ENCODE measurements around the gene NDUFS5. TPM values are rescaled to one million over a fixed set of nuclear protein-coding genes. Genes with fewer than 3 reads are reported as not detected.
A peak's percentile ranks its signal among the peaks of the same experiment; 100 is the strongest.

NDUFS5 gene
- total RNA-seq, 6 experiments from 2014 or later, result 181 to 275 (median 249) TPM

DNA sequence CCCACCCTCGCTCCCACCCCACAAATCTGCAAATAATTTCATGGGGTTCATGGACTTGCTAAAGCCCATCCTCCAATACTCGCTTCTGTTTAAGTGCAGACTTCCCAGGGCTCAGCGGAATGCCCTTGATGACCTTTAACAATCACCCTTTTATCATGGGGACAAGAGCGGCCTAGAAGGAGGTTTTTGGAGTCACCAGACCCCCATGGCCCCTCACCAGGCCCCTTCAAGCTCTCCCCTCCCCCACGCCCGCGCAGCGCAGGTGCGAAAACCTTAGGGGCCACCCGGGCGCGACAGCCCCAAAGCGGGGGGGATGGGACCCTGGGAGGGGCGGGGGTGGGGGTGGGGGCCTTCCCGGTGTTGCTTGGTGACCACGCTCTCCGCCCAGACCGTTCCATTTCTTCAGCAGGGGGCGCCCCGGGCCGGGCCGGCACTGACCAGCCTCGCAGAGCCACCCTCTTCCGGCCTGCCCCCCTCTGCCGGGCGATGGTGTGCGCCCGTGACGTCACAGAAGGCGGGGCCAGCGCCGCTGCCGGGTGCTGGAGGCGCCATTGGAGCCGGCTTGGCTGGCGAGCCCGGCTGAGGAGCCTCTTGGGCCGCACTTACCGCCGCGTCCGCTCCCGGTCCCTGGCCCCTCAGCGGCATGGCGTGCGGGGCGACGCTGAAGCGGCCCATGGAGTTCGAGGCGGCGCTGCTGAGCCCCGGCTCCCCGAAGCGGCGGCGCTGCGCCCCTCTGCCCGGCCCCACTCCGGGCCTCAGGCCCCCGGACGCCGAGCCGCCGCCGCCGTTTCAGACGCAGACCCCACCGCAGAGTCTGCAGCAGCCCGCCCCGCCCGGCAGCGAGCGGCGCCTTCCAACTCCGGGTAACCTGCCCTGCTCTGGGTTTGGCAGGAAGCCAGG is 35.2 kb upstream of the NDUFS5 start, which contains the start of gene AKIRIN1:
AKIRIN1 (plus strand) TSS at position 539 of the 900 bp plus-strand sequence; CDS start at position 644, 105 bp downstream.
- Mint-ChIP-seq H3K27me3 (ENCODE audit: insufficient read depth) (no peaks in the 10 kb centered on the region; the same call in 1 of the 2 replicates), H3K9me3 (no peaks in the 10 kb centered on the region), H3K27ac (peak within 1 kb of the TSS; percentile 78), H3K4me1 (ENCODE audit: low read depth) (peaks cover 53% of the 10 kb centered on the region), H3K4me3 (peak within 1 kb of the TSS; percentile 91), H3K36me3 (ENCODE audit: low read depth) (peaks cover 26% of the 10 kb centered on the region)
- peak; percentile 98 for DNase-seq
- TF ChIP-seq, protein P1, sequence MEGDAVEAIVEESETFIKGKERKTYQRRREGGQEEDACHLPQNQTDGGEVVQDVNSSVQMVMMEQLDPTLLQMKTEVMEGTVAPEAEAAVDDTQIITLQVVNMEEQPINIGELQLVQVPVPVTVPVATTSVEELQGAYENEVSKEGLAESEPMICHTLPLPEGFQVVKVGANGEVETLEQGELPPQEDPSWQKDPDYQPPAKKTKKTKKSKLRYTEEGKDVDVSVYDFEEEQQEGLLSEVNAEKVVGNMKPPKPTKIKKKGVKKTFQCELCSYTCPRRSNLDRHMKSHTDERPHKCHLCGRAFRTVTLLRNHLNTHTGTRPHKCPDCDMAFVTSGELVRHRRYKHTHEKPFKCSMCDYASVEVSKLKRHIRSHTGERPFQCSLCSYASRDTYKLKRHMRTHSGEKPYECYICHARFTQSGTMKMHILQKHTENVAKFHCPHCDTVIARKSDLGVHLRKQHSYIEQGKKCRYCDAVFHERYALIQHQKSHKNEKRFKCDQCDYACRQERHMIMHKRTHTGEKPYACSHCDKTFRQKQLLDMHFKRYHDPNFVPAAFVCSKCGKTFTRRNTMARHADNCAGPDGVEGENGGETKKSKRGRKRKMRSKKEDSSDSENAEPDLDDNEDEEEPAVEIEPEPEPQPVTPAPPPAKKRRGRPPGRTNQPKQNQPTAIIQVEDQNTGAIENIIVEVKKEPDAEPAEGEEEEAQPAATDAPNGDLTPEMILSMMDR (IDR thresholded peaks at IDR 0.05), result peak; percentile 77

DNA sequence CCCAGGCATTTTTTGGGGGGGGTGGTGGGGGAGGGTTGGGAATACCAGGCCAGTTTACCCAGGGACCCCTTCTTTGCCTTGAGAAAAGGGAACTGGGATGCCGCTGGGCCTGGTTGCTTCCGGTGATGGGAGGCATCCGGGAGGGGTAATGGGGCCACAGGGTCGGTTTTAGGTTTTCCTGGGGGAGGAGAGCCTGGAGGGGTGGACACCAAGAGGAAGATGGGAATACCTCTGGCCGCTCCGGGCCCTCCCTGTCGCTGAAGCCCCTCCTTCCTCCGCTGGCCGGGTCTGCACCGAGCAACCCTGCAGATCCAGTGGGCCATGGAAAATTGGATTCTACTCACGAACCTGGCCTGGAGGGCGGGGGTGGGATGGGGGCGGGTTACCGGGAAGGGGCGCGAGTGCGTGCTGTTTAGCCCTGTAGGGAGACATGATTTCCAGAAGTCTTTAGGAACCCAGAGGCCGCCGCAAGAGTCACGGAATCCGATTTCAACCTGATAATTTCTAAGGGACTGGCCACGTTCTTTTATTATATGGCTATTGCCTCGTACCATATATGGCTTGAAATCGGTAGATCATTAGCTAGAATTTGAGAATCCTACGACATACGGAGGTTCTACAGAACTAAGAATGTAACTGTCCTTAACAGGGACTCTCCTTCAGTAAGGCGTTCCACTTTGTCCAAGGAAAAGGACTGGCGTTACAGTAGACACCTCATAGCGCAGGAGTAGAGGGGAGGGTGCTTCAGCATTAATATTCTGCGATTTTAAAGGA is 34.3 kb upstream of the NDUFS5 start:
- TF ChIP-seq, protein P1 (IDR thresholded peaks at IDR 0.05), result no peak
- Mint-ChIP-seq H3K27me3 (ENCODE audit: insufficient read depth) (no peaks in the 10 kb centered on the region; the same call in 1 of the 2 replicates), H3K4me3 (peak overlapping the region; percentile 91), H3K9me3 (no peaks in the 10 kb centered on the region), H3K36me3 (ENCODE audit: low read depth) (peaks cover 26% of the 10 kb centered on the region), H3K4me1 (ENCODE audit: low read depth) (peaks cover 45% of the 10 kb centered on the region), H3K27ac (peak overlapping the region; percentile 47)
- peak; percentile 21 for DNase-seq

DNA sequence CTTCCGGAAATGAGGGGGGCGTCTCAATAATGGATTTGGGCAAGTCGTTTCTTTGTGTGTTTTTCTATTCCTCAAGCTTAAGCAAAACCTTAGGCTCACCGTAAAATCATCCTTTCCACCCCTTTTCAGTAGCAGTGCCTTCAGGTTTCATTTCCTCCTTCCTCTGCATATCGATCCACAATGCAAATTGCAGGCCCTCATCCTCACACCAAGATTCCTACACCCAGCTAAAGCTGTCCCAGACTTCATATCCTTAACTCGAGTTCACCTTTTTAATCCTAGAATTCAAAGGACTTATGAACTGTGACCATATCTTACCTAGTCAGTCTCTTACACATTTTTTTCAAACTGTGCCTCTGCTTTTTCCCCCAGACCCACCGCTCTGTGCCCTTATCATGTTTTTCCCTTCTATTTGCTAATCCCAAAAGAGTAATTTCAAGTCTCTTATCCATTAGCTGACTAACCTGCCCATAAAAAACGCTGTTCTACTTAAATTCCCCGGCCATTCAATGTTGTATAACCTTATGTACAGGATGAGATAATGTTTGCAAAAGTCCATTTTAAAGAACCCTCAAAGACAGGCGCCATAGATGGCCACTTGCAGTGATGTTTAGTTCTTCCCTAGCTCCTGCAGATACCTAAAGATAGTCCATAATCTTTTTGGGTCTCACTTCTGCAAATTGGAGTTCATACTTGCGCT is 33.6 kb upstream of the NDUFS5 start:
- H3K27me3 Mint-ChIP-seq (ENCODE audit: insufficient read depth), result no peaks in the 10 kb centered on the region; the same call in 1 of the 2 replicates
- H3K4me3 Mint-ChIP-seq, result peak overlapping the region; percentile 91
- TF ChIP-seq, protein P1 (IDR thresholded peaks at IDR 0.05), result no peak
- H3K4me1 Mint-ChIP-seq (ENCODE audit: low read depth), result peaks cover 49% of the 10 kb centered on the region
- peak overlapping the region; percentile 47 for H3K27ac Mint-ChIP-seq
- no peak for DNase-seq
- H3K9me3 Mint-ChIP-seq, result no peaks in the 10 kb centered on the region
- peaks cover 26% of the 10 kb centered on the region for H3K36me3 Mint-ChIP-seq (ENCODE audit: low read depth)

DNA sequence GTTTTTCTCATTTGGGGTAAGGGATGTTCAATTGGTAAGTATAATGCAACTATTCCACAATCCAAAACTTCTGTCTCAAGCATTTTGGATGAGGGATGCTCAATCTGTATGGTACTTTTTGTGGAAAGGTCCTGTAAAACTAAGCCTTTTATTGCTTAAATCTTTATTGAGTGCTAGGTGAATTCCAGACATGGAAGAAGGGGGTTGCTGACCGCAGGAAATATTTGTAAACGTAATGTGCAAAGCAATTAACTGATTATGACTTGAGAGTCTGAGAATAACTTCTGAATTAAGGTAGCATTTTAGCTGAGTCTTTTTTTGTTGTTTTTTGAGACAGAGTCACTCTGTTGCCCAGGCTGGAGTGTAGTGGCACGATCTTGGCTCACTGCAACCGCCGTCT is 32.0 kb upstream of the NDUFS5 start:
- Mint-ChIP-seq H3K36me3 (ENCODE audit: low read depth) (peaks cover 37% of the 10 kb centered on the region), H3K27me3 (ENCODE audit: insufficient read depth) (no peaks in the 10 kb centered on the region; the same call in 1 of the 2 replicates), H3K4me1 (ENCODE audit: low read depth) (peaks cover 51% of the 10 kb centered on the region), H3K9me3 (no peaks in the 10 kb centered on the region), H3K27ac (no peak overlapping the region; the same call in 1 of the 2 replicates), H3K4me3 (peak overlapping the region; percentile 53)
- no peak for DNase-seq
- TF ChIP-seq, protein P1 (IDR thresholded peaks at IDR 0.05), result no peak

All from HFFc6 (cell line).